HEK293 (cell line): ENCODE results near the gene RAB24.

ENCODE experiments used
- CTCF ChIA-PET: fragments of 350-600 bp; formaldehyde crosslinking; extraction: SDS; loops from one replicate; lab custom pipeline; 2021; ENCODE audit warnings: antibody characterized with exemption; lab: Yijun Ruan, JAX
- POLR2A ChIA-PET: fragments of 300-600 bp; formaldehyde crosslinking; extraction: SDS; loops from one replicate; lab custom pipeline; 2020; ENCODE audit warnings: antibody characterized with exemption, inconsistent platforms; lab: Yijun Ruan, JAX
- H3K27ac ChIP-seq: fragments of 200-500 bp; sonication (Bioruptor generic); 2 replicates; pipeline ENCODE4 v1.5.1; 2014; ENCODE audit warnings: low read depth, low read length, control low read depth, inconsistent platforms; ENCODE audit errors: extremely low read depth
- H3K36me3 ChIP-seq, 2 experiments: fragments of 200-500 bp in 1 of 2; sonication (Bioruptor generic) in 1 of 2; 1 replicate in 1 of 2; 2 replicates in 1 of 2; pipeline ENCODE4 v1.5.1; 2014 to 2017; ENCODE audit warnings: inconsistent platforms in 2 of 2, low read length in 2 of 2; ENCODE audit not compliant: control insufficient read depth in 2 of 2, insufficient read depth in 1 of 2
- H3K4me1 ChIP-seq: fragments of 200-500 bp; sonication (Bioruptor generic); 2 replicates; pipeline ENCODE4 v1.5.1; 2014; ENCODE audit warnings: mild to moderate bottlenecking, low read length, inconsistent platforms; ENCODE audit not compliant: control insufficient read depth, insufficient read depth
- H3K4me3 ChIP-seq: 2 replicates; pipeline ENCODE4 v1.5.1; 2011; ENCODE audit warnings: low read depth, mild to moderate bottlenecking, control low read depth, low read length, moderate library complexity
- H3K9me3 ChIP-seq: fragments of 200-500 bp; sonication (Bioruptor generic); 2 replicates; pipeline ENCODE4 v1.5.1; 2014; ENCODE audit warnings: low read depth, low read length, inconsistent platforms; ENCODE audit not compliant: control insufficient read depth, insufficient read depth
- GLIS1 ChIP-seq: fragments of 450-650 bp; formaldehyde crosslinking; IDR thresholded peaks from 2 replicates; pipeline ENCODE4 v1.5.1; 2016; ENCODE audit warnings: missing biosample characterization, missing genetic modification characterization
- OVOL3 ChIP-seq: fragments of 450-650 bp; formaldehyde crosslinking; IDR thresholded peaks from 2 replicates; pipeline ENCODE4 v1.5.1; 2016; ENCODE audit warnings: missing biosample characterization, missing genetic modification characterization
- PRDM2 ChIP-seq: fragments of 450-650 bp; formaldehyde crosslinking; IDR thresholded peaks from 2 replicates; pipeline ENCODE4 v1.5.1; 2016; ENCODE audit warnings: missing biosample characterization, missing genetic modification characterization, borderline replicate concordance
- SCRT2 ChIP-seq: fragments of 450-650 bp; formaldehyde crosslinking; IDR thresholded peaks from 2 replicates; pipeline ENCODE4 v1.5.1; 2016; ENCODE audit warnings: missing biosample characterization, missing genetic modification characterization
- SP2 ChIP-seq: fragments of 450-650 bp; formaldehyde crosslinking; IDR thresholded peaks from 2 replicates; pipeline ENCODE4 v1.5.1; 2016; ENCODE audit warnings: missing biosample characterization, missing genetic modification characterization
- ZBTB1 ChIP-seq: fragments of 450-650 bp; formaldehyde crosslinking; IDR thresholded peaks from 2 replicates; pipeline ENCODE4 v1.5.1; 2016; ENCODE audit warnings: missing biosample characterization, missing genetic modification characterization
- ZBTB17 ChIP-seq: fragments of 450-650 bp; formaldehyde crosslinking; IDR thresholded peaks from 2 replicates; pipeline ENCODE4 v1.5.1; 2016; ENCODE audit warnings: missing biosample characterization, missing genetic modification characterization
- ZBTB26 ChIP-seq: fragments of 450-650 bp; formaldehyde crosslinking; optimal IDR thresholded peaks from 2 replicates; pipeline ENCODE3; 2016; ENCODE audit warnings: missing biosample characterization, mild to moderate bottlenecking, missing genetic modification characterization
- ZEB2 ChIP-seq: fragments of 450-650 bp; formaldehyde crosslinking; IDR thresholded peaks from 2 replicates; pipeline ENCODE4 v1.5.1; 2016; ENCODE audit warnings: missing biosample characterization, missing genetic modification characterization
- ZFP41 ChIP-seq: fragments of 450-650 bp; formaldehyde crosslinking; IDR thresholded peaks from 2 replicates; pipeline ENCODE4 v1.5.1; 2016; ENCODE audit warnings: missing biosample characterization, missing genetic modification characterization, borderline replicate concordance
- ZIC2 ChIP-seq: fragments of 450-650 bp; formaldehyde crosslinking; IDR thresholded peaks from 2 replicates; pipeline ENCODE4 v1.5.1; 2016; ENCODE audit warnings: missing biosample characterization, missing genetic modification characterization
- ZNF121 ChIP-seq: fragments of 450-650 bp; formaldehyde crosslinking; IDR thresholded peaks from 2 replicates; pipeline ENCODE4 v1.5.1; 2016; ENCODE audit warnings: missing biosample characterization, missing genetic modification characterization
- ZNF140 ChIP-seq: fragments of 450-650 bp; formaldehyde crosslinking; IDR thresholded peaks from 2 replicates; pipeline ENCODE4 v1.5.1; 2016; ENCODE audit warnings: missing biosample characterization, missing genetic modification characterization
- ZNF174 ChIP-seq: fragments of 450-650 bp; formaldehyde crosslinking; IDR thresholded peaks from 2 replicates; pipeline ENCODE4 v1.5.0; 2017; ENCODE audit warnings: missing biosample characterization, mild to moderate bottlenecking, missing genetic modification characterization
- ZNF19 ChIP-seq: fragments of 450-650 bp; formaldehyde crosslinking; IDR thresholded peaks from 2 replicates; pipeline ENCODE4; 2016; ENCODE audit warnings: missing biosample characterization, missing genetic modification characterization, low read depth
- ZNF26 ChIP-seq: fragments of 450-650 bp; formaldehyde crosslinking; IDR thresholded peaks from 2 replicates; pipeline ENCODE4 v1.5.1; 2016; ENCODE audit warnings: missing biosample characterization, missing genetic modification characterization
- ZNF280D ChIP-seq: fragments of 450-650 bp; formaldehyde crosslinking; IDR thresholded peaks from 2 replicates; pipeline ENCODE4 v1.5.1; 2016; ENCODE audit warnings: missing biosample characterization, missing genetic modification characterization
- ZNF350 ChIP-seq: fragments of 450-650 bp; formaldehyde crosslinking; IDR thresholded peaks from 2 replicates; pipeline ENCODE4 v1.5.0; 2017; ENCODE audit warnings: missing biosample characterization, mild to moderate bottlenecking, missing genetic modification characterization
- ZNF555 ChIP-seq: fragments of 450-650 bp; formaldehyde crosslinking; conservative IDR thresholded peaks from 2 replicates; pipeline ENCODE4 v1.5.1; 2017; ENCODE audit warnings: missing biosample characterization, mild to moderate bottlenecking, missing genetic modification characterization, inconsistent platforms
- ZNF558 ChIP-seq: fragments of 450-650 bp; formaldehyde crosslinking; IDR thresholded peaks from 2 replicates; pipeline ENCODE4 v1.5.1; 2016; ENCODE audit warnings: missing biosample characterization, missing genetic modification characterization
- ZNF654 ChIP-seq: fragments of 450-650 bp; formaldehyde crosslinking; IDR thresholded peaks from 2 replicates; pipeline ENCODE4 v1.5.1; 2016; ENCODE audit warnings: low read depth, missing biosample characterization, missing genetic modification characterization
- TF ChIP-seq, protein P1 (sequence below): IDR thresholded peaks from 2 replicates; pipeline ENCODE4 v1.6.1; 2011; ENCODE audit warnings: mild to moderate bottlenecking, low read depth, low read length, borderline replicate concordance
- TF ChIP-seq, protein P2 (sequence below): fragments of 450-650 bp; formaldehyde crosslinking; IDR thresholded peaks from 2 replicates; pipeline ENCODE4 v1.5.1; 2017; ENCODE audit warnings: missing biosample characterization, missing genetic modification characterization

Gene RAB24

GRCh38 chr5:177310757-177311391 is 7.4 kb upstream of the RAB24 start:
- no peak overlapping the region for H3K27ac ChIP-seq
- H3K4me1 ChIP-seq = peaks cover 5% of the 10 kb centered on the region
- H3K9me3 ChIP-seq = no peaks in the 10 kb centered on the region
- CTCF ChIA-PET = interaction anchor here (0.5 to 3.3 kb wide), 27 partner anchors 8 to 650 kb away, joined by 3 to 23 read pairs (median 4); no protein-coding TSS in a partner anchor
- H3K36me3 ChIP-seq = peaks cover 0 to 37% of the 10 kb centered on the region in 2 experiments; a peak in 1 of 3 replicates
- peak overlapping the region; percentile 86 for H3K4me3 ChIP-seq
- POLR2A ChIA-PET = interaction anchor here (1.3 to 2.4 kb wide), 7 partner anchors 7 to 186 kb away, joined by 5 to 12 read pairs (median 10); partner anchors contain the start of genes LMAN2, PDLIM7, PRELID1 and RAB24
- TF ChIP-seq, protein P1, sequence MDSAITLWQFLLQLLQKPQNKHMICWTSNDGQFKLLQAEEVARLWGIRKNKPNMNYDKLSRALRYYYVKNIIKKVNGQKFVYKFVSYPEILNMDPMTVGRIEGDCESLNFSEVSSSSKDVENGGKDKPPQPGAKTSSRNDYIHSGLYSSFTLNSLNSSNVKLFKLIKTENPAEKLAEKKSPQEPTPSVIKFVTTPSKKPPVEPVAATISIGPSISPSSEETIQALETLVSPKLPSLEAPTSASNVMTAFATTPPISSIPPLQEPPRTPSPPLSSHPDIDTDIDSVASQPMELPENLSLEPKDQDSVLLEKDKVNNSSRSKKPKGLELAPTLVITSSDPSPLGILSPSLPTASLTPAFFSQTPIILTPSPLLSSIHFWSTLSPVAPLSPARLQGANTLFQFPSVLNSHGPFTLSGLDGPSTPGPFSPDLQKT = no peak
- TF ChIP-seq ZNF19 (tag by site-specific recombination) = no peak
- TF ChIP-seq ZNF280D (tag by site-specific recombination) = no peak
- TF ChIP-seq ZBTB26 = no peak
- TF ChIP-seq, protein P2, sequence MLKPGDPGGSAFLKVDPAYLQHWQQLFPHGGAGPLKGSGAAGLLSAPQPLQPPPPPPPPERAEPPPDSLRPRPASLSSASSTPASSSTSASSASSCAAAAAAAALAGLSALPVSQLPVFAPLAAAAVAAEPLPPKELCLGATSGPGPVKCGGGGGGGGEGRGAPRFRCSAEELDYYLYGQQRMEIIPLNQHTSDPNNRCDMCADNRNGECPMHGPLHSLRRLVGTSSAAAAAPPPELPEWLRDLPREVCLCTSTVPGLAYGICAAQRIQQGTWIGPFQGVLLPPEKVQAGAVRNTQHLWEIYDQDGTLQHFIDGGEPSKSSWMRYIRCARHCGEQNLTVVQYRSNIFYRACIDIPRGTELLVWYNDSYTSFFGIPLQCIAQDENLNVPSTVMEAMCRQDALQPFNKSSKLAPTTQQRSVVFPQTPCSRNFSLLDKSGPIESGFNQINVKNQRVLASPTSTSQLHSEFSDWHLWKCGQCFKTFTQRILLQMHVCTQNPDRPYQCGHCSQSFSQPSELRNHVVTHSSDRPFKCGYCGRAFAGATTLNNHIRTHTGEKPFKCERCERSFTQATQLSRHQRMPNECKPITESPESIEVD (tag by site-specific recombination) = no peak
- TF ChIP-seq GLIS1 = 0 out of 2 replicates have a peak, but pooled peaks have one; percentile 6
- TF ChIP-seq SP2 = peak; percentile 40; the same call in 1 of the 2 replicates
- TF ChIP-seq ZNF174 (tag by site-specific recombination) = no peak
- peak; percentile 79 for TF ChIP-seq SCRT2 (tag by site-specific recombination)
- no peak for TF ChIP-seq ZEB2 (tag by site-specific recombination)
- TF ChIP-seq ZFP41 = no peak
- no peak for TF ChIP-seq OVOL3 (tag by site-specific recombination)
- TF ChIP-seq ZNF121 (tag by site-specific recombination) = no peak
- no peak for TF ChIP-seq ZNF558 (tag by site-specific recombination)
- no peak for TF ChIP-seq ZNF26 (tag by site-specific recombination)
- no peak for TF ChIP-seq ZNF140 (tag by site-specific recombination)
- no peak for TF ChIP-seq ZNF654 (tag by site-specific recombination)
- no peak for TF ChIP-seq PRDM2 (tag by site-specific recombination)
- TF ChIP-seq ZNF555 (tag by site-specific recombination) = no peak
- no peak for TF ChIP-seq ZNF350 (tag by site-specific recombination)
- TF ChIP-seq ZBTB17 (tag by site-specific recombination) = peak; percentile 57
- TF ChIP-seq ZBTB1 = no peak
- peak; percentile 46 for TF ChIP-seq ZIC2 (tag by site-specific recombination)
